Mesodermal cell (in vitro differentiated cells): ENCODE results near the gene DYRK4.

Experiments
- H3K27ac ChIP-seq: 2 replicates; pipeline ENCODE4 v1.7.0; 2013; ENCODE audit warnings: mild to moderate bottlenecking, low read depth, low read length, moderate library complexity; ENCODE audit not compliant: severe bottlenecking
- H3K36me3 ChIP-seq: 2 replicates; pipeline ENCODE4 v1.7.1; 2013; ENCODE audit warnings: mild to moderate bottlenecking, low read length, moderate library complexity; ENCODE audit not compliant: control insufficient read depth, insufficient read depth
- H3K4me1 ChIP-seq: one replicate; pipeline ENCODE4 v1.7.1; 2013; ENCODE audit warnings: mild to moderate bottlenecking, low read length; ENCODE audit not compliant: insufficient read depth, control insufficient read depth, poor library complexity, severe bottlenecking
- H3K4me3 ChIP-seq: 2 replicates; pipeline ENCODE4 v1.7.0; 2013; ENCODE audit warnings: low read length, control low read depth, mild to moderate bottlenecking; ENCODE audit not compliant: insufficient read depth, poor library complexity, severe bottlenecking; ENCODE audit errors: extremely low read depth
- H3K9me3 ChIP-seq: 2 replicates; pipeline ENCODE4 v1.7.1; 2013; ENCODE audit warnings: mild to moderate bottlenecking, low read length, moderate library complexity; ENCODE audit not compliant: control insufficient read depth
- WGBS, 2 experiments: methylation state at CpG; one replicate each; pipeline ENCODE4 v1.1.5; 2013; ENCODE audit warnings: missing lambda C conversion rate in 2 of 2; ENCODE audit not compliant: insufficient coverage in 2 of 2; 5-methylcytosine and 5-hydroxymethylcytosine counted together

Gene DYRK4

DNA sequence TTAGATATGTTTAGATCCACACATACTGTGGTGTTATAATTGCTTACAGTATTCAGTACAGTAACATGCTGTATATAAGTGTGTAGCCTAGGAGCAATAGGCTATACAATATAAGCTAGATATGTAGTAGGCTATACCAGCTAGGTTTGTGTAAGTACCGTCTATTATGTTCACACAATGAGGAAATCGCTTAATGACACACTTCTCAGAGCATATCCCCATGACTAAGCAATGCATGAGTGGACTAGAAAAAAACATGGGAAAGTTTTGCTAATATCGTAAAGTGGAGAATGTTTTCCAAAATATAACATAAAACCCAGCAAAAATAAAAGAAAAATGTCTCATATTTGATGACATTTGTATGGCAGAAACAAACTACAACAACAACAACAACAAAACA is 59.5 kb downstream of the DYRK4 start:
- Histone ChIP-seq H3K36me3 (no peaks in the 10 kb centered on the region), H3K4me3 (no peak overlapping the region), H3K27ac (no peak overlapping the region), H3K9me3 (no peaks in the 10 kb centered on the region), H3K4me1 (no peaks in the 10 kb centered on the region)
- no CpG with 5 or more reads among the region's 3 CpGs for WGBS, 2 experiments

DNA sequence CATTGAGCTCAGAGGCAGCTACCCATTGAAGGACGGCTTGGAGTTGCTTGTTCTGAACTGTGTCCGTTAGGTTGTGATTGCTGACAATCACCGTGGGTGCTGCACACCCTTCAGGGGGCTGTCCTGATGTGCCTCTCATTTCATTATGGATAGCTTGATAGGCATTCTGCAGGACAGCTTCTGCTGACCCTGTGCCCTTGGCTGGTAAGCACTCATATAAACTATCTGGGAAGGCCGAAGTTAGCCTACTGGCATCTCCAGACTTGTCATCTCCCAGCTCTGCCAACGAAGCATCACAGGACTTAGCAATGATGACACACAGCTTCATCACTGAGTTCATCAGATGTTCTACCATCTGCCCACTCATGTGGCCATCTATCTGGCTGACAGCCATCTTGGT is 64.5 kb downstream of the DYRK4 start:
- Histone ChIP-seq H3K27ac (no peak overlapping the region), H3K4me3 (no peak overlapping the region), H3K4me1 (no peaks in the 10 kb centered on the region), H3K9me3 (no peaks in the 10 kb centered on the region), H3K36me3 (no peaks in the 10 kb centered on the region)
- 93 to 96% methylated on average over 5 of the region's 5 CpGs for WGBS, 2 experiments

DNA sequence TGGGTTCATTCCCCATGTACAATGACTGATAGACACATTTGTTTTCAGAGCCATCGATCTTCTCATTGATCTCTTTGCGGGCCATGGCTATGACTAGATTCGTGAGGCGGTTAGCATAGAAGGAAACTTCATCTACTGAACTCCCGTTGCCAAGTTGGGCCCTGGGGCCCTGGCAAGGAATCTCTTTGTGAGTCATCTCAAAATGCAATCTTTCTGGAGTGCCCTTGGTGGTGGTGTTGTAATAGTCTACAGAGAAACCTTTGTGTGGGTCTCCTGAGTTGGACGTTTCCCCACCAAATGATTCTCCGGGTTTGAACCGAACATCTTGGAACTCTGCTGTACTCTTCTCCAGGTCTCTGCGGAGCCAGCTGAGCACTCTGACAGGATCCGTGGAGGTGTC is 66.4 kb downstream of the DYRK4 start:
- Histone ChIP-seq H3K27ac (no peak overlapping the region), H3K9me3 (no peaks in the 10 kb centered on the region), H3K4me3 (no peak overlapping the region), H3K4me1 (no peaks in the 10 kb centered on the region), H3K36me3 (no peaks in the 10 kb centered on the region)
- WGBS, 2 experiments, result 91 to 95% methylated on average over 5 to 8 of the region's 10 CpGs

DNA sequence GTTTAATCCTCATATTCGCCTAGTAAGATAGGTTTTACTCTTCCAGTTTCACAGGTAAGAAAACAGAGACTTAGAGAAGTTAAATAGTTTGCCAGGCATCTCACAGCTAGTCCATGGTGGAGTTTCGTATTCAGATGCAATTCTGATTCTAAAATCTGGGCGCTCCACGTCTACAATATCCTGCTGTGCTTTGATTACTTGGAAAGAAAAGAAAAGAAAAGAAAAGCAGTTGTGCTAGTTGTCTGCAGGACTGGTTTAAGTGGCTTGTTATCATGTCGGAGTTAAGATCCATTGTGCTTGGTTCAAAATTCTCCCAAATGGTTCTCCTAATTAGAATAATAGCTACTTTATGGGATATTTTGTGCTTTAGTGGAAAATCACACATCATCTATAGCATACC is 68.3 kb downstream of the DYRK4 start:
- no peaks in the 10 kb centered on the region for H3K36me3 ChIP-seq
- 17 to 50% methylated on average over 3 of the region's 5 CpGs for WGBS, 2 experiments
- no peaks in the 10 kb centered on the region for H3K4me1 ChIP-seq
- no peak overlapping the region for H3K27ac ChIP-seq
- H3K9me3 ChIP-seq, result no peaks in the 10 kb centered on the region
- no peak overlapping the region for H3K4me3 ChIP-seq

DNA sequence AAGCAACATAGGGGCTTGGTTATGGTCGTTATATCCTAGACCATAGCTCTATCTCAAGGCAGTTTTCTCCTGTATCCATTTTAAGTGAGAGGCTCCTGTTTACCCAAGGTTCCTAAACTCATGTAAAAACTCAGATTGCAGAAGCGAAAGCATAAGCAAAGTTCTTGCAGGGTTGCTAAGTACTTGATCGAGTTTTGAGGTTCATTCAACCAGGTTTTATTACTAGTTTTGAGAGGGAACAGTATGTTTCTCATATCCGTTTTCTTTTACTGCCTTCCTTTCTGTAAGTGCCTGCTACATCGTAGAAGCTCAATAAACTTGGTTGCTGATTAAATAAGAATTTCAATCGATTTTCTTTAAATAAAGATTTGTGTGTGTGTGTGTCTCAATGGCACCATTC is 81.7 kb downstream of the DYRK4 start:
- peaks cover 5% of the 10 kb centered on the region for H3K4me1 ChIP-seq
- H3K9me3 ChIP-seq, result no peaks in the 10 kb centered on the region
- H3K27ac ChIP-seq, result no peak overlapping the region
- WGBS, 2 experiments, result 84 to 92% methylated on average over 4 to 6 of the region's 6 CpGs
- no peak overlapping the region for H3K4me3 ChIP-seq
- no peaks in the 10 kb centered on the region for H3K36me3 ChIP-seq

DNA sequence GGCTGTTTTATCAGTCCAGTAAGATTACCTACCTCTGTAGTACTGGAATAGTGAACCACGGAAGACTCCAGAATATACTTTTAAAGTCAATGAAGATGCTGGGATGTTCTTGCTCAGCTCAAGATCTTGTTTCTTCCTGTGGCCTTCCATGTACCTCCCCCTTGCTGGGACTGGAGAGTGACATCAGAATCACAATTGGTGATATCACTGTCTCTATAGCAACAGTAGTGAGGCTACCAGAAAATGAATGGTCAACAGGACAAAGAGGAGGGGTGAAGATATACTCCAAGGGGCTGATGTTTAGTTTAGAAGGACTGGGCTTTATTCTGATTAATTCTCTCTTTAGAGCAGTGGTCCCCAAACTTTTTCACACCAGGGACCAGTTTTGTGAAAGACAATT is 83.0 kb downstream of the DYRK4 start:
- H3K36me3 ChIP-seq, result no peaks in the 10 kb centered on the region
- peaks cover 8% of the 10 kb centered on the region for H3K4me1 ChIP-seq
- H3K4me3 ChIP-seq, result no peak overlapping the region
- WGBS, 2 experiments, result 92% methylated on average over 1 of the region's 1 CpG; no CpG with 5 or more reads in 1 of the 2 experiments
- no peak overlapping the region for H3K27ac ChIP-seq
- H3K9me3 ChIP-seq, result no peaks in the 10 kb centered on the region

DNA sequence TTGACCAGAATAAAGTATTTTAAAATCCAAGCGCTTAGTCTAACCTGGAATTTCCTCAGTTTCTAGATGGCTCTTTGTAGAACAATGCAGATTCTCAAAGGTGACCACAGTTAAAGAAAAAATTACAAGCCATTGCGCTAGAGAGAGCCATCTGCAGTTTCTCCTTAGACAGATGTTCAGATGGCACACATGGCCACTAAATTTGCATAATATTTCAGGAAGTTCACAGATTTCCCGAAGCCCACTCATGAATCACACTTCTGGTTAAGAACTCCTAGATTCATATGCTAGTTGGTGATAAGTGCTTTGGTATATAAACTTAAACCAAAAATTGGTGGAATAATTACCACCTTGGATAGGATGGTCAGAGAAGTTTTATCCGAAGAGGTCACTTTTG is 86.1 kb downstream of the DYRK4 start:
- no peak overlapping the region for H3K27ac ChIP-seq
- 46 to 59% methylated on average over 2 to 3 of the region's 4 CpGs for WGBS, 2 experiments
- H3K36me3 ChIP-seq, result no peaks in the 10 kb centered on the region
- no peaks in the 10 kb centered on the region for H3K9me3 ChIP-seq
- peaks cover 9% of the 10 kb centered on the region for H3K4me1 ChIP-seq
- H3K4me3 ChIP-seq, result peak overlapping the region; percentile 77

DNA sequence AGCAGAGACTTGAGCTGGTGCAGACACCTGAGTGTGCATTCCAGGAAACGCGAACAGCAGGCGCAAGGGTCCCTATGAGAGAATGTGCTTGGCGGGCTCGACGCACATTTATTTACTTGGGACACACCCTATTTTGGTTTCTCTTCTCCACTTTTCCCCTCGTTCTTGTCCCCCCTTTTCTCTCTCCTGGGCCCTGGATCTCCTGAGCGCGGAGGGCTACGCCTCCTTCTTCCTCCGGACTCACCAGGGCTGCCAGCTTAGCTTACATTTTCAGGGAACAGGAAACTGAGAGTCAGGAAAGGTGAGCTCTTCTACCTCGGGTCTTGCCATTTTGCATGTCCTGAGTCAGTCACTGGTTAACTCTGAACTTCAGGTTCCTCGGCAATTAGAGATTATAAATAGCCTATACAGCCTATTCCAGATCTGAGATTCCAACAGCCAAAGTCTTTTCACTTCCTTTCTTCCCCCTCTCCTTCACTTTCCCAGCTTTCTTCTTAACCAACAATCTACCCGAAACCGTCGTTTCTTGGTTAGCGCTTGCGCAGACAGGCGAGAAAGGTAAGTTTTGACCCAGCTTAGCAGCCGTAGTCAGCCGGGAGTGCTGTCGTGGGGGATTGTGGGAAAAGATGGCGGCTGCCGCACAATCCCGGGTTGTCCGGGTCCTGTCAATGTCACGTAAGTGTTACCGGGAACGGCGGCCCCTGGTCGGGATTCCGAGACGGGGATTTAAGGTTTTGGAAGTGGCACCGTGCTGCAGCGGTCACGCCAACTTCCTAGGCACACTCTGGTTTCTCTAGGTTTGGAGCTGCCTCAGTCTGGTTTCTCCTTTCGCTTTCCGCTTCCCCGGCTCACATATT is 86.7 kb downstream of the DYRK4 start, which contains the start of the genes AKAP3 and NDUFA9:
Gene AKAP3 (minus strand): TSS at position 551 of the 857 bp plus-strand sequence. CDS start 10,855 bp downstream, outside the sequence.
Gene NDUFA9 (plus strand): TSS at position 614 of the 857 bp plus-strand sequence. CDS start 13 bp downstream, at position 627.
- Histone ChIP-seq H3K4me3 (peak within 1 kb of the TSS; percentile 77), H3K27ac (peak within 1 kb of the TSS; percentile 60), H3K9me3 (no peaks in the 10 kb centered on the region), H3K36me3 (no peaks in the 10 kb centered on the region), H3K4me1 (peaks cover 9% of the 10 kb centered on the region)
- WGBS, 2 experiments, result 1% methylated on average over 30 to 31 of the region's 39 CpGs

DNA sequence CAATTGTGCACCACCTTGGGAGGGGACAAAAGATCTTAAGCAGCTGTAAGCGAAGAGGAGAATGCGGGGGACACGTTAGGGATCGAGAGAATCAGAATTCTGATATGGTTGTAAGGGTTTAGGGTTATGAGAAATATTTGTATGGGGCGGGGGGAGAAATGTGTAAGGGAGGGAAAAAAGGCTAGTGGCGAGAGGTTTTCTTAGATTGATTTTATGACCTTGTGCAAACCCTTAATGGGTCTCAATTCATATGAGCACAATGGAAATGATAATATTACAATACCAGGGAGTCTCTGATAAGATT is 87.3 kb downstream of the DYRK4 start:
- H3K36me3 ChIP-seq, result peaks cover 2% of the 10 kb centered on the region
- H3K9me3 ChIP-seq, result no peaks in the 10 kb centered on the region
- H3K27ac ChIP-seq, result peak overlapping the region; percentile 60
- peak overlapping the region; percentile 77 for H3K4me3 ChIP-seq
- peaks cover 9% of the 10 kb centered on the region for H3K4me1 ChIP-seq
- 0% methylated on average over 5 of the region's 6 CpGs for WGBS, 2 experiments

DNA sequence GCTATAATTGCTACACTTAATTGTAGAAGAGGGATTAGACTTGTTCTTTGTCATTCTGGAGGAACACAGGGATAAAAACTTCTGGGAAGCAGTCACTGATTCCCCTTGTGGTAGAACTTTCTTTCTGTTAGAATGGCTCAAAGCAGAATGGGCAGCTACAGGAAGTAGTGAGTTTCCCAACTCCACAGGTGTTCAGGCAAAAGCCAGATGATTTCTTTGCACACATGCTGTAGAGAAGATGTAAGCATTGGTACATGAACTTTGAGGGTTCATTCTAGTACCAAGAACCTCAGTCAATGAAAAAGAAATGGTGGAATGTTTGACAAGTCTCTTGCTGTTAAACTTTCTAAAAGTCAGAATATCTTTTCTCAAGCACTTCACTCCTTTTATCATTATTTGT is 91.2 kb downstream of the DYRK4 start:
- H3K36me3 ChIP-seq, result peaks cover 35% of the 10 kb centered on the region
- H3K4me1 ChIP-seq, result peaks cover 4% of the 10 kb centered on the region
- H3K9me3 ChIP-seq, result no peaks in the 10 kb centered on the region
- H3K27ac ChIP-seq, result no peak overlapping the region
- H3K4me3 ChIP-seq, result no peak overlapping the region

DNA sequence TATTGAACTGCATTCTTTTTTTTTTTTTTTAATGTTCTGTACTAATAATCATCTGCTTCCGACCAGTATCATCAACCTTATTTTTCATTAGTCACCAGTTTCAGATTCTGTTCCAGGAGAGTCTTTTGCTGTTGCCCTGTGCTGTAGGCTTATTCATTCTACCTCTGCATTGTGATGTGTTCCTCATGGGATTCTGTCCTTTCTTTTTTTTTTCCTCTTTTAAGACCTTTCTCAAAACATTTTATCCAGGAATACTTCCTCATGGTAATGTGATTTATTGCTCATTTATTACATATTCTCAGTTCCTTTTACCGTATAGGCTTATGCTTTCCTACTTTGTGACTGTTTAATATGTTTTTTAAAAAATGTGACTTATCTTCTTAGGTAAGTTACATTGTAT is 91.7 kb downstream of the DYRK4 start:
- no CpG with 5 or more reads among the region's 2 CpGs for WGBS, 2 experiments
- no peak overlapping the region for H3K4me3 ChIP-seq

More for the DNA sequence above, 91.7 kb downstream of the DYRK4 start:
- H3K4me1 ChIP-seq, result peaks cover 4% of the 10 kb centered on the region
- H3K27ac ChIP-seq, result no peak overlapping the region
- peaks cover 40% of the 10 kb centered on the region for H3K36me3 ChIP-seq
- no peaks in the 10 kb centered on the region for H3K9me3 ChIP-seq
